GM21390 (cell line): ENCODE results near the gene TTC9.
"Not testable (repeated sequence)": the region's sequence is repeated elsewhere in the genome, so short reads cannot be mapped to it uniquely, and the experiment has no call there.

Experiments
- ATAC-seq: cut with Tn5 transposase; IDR thresholded peaks from one replicate; pipeline ENCODE4 v1.9.1; 2021; ENCODE audit not compliant: unreplicated experiment

Gene TTC9

GRCh38 chr14:70671652-70672644 lies 30.2 kb downstream of the TTC9 start:
- no peak for ATAC-seq

GRCh38 chr14:70677341-70677740 lies 35.6 kb downstream of the TTC9 start:
- ATAC-seq, result no peak

- ATAC-seq, result no peak
These were observed 39.0 kb downstream of the TTC9 start for GRCh38 chr14:70680748-70681147.

GRCh38 chr14:70683983-70684382 lies 42.3 kb downstream of the TTC9 start:
- ATAC-seq, result no peak

GRCh38 chr14:70685474-70686197 lies 43.9 kb downstream of the TTC9 start:
- no peak for ATAC-seq

GRCh38 chr14:70692210-70692609 lies 50.5 kb downstream of the TTC9 start:
- no peak for ATAC-seq

- ATAC-seq, result no peak
These were observed 54.3 kb downstream of the TTC9 start for GRCh38 chr14:70696026-70696425.

- no peak for ATAC-seq
These were observed 56.0 kb downstream of the TTC9 start for GRCh38 chr14:70697701-70698100.

- ATAC-seq, result no peak
These were observed 56.6 kb downstream of the TTC9 start for GRCh38 chr14:70698288-70698687.

GRCh38 chr14:70699646-70700045 lies 57.9 kb downstream of the TTC9 start:
- ATAC-seq, result no peak

GRCh38 chr14:70700955-70701585 lies 59.4 kb downstream of the TTC9 start:
- no peak for ATAC-seq

GRCh38 chr14:70701610-70702009 lies 59.9 kb downstream of the TTC9 start:
- no peak for ATAC-seq

GRCh38 chr14:70702161-70702560 lies 60.4 kb downstream of the TTC9 start:
- ATAC-seq, result no peak

- ATAC-seq, result not testable (repeated sequence)
These were observed 62.0 kb downstream of the TTC9 start for GRCh38 chr14:70703621-70704168.

GRCh38 chr14:70704960-70705359 lies 63.2 kb downstream of the TTC9 start:
- ATAC-seq, result no peak

- ATAC-seq, result no peak
These were observed 64.5 kb downstream of the TTC9 start for GRCh38 chr14:70706177-70706576.

- ATAC-seq, result peak; percentile 81
These were observed 65.7 kb downstream of the TTC9 start for GRCh38 chr14:70707138-70708038.

GRCh38 chr14:70708717-70709570 lies 67.2 kb downstream of the TTC9 start:
- no peak for ATAC-seq

GRCh38 chr14:70709726-70710382 lies 68.1 kb downstream of the TTC9 start:
- no peak for ATAC-seq
